AG10803 (cell line): Measurements from ENCODE around the gene DRAP1.

Experiments
- DNase-seq: peaks from one replicate; pipeline ENCODE4 v3.0.0; 2010; ENCODE audit warnings: low read depth
- H3K4me3 ChIP-seq: 2 replicates; pipeline ENCODE4 v1.5.1; 2011; ENCODE audit warnings: mild to moderate bottlenecking, low read length, control low read depth
- TF ChIP-seq, protein P1 (sequence below): conservative IDR thresholded peaks from 2 replicates; pipeline ENCODE4 v1.5.1; 2011; ENCODE audit warnings: mild to moderate bottlenecking, low read length, control low read depth, inconsistent platforms

Gene DRAP1

DNA sequence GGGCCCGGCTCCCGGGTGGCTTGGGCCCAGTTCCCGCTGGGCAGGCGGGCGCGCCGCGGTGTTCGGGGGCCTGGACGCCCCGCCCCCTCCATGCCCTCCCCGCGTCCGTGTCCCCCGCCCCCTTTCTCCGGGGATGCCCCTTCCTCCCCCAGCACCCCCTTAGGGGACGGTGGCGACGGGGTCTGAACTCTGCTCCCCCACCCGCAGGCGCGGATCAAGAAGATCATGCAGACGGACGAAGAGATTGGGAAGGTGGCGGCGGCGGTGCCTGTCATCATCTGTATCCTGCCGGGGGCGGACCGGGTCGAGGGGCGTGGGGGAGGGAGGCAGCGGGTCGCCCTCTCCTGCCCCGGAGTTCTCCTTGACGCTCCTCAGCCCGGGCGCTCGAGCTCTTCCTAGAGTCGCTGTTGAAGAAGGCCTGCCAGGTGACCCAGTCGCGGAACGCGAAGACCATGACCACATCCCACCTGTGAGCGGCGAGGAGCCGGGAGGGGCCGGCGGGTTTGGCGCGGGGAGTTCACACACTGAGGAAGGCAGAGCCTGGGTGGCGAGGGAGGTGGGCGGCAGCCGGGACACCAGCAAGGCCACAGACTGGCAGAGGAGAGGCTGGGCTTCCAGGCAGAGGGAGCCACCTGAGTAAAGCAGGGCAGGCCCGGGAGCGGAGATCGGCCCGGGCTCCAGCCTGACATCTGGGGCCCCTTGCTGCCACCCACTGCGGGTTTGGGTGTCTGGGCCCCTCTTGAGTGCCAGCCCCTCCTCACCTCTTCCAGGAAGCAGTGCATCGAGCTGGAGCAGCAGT is 546 bp downstream of the DRAP1 start:
- H3K4me3 ChIP-seq: peak overlapping the region; percentile 78
- no peak for DNase-seq
- TF ChIP-seq, protein P1, sequence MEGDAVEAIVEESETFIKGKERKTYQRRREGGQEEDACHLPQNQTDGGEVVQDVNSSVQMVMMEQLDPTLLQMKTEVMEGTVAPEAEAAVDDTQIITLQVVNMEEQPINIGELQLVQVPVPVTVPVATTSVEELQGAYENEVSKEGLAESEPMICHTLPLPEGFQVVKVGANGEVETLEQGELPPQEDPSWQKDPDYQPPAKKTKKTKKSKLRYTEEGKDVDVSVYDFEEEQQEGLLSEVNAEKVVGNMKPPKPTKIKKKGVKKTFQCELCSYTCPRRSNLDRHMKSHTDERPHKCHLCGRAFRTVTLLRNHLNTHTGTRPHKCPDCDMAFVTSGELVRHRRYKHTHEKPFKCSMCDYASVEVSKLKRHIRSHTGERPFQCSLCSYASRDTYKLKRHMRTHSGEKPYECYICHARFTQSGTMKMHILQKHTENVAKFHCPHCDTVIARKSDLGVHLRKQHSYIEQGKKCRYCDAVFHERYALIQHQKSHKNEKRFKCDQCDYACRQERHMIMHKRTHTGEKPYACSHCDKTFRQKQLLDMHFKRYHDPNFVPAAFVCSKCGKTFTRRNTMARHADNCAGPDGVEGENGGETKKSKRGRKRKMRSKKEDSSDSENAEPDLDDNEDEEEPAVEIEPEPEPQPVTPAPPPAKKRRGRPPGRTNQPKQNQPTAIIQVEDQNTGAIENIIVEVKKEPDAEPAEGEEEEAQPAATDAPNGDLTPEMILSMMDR: no peak

DNA sequence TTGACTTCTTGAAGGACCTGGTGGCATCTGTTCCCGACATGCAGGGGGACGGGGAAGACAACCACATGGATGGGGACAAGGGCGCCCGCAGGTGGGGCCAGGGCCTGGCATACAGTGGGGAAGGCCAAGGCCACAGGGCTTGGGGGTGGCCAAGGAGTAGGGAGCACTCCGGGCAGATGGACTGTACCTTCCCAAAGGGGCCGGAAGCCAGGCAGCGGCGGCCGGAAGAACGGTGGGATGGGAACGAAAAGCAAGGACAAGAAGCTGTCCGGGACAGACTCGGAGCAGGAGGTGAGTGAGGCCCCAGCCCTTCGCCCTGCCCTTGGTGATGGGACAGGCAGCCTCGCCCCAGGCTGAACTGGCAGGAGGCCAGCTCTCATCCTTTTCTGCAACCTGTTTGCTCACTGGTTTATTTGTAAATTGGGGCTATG is 1.2 kb downstream of the DRAP1 start:
- H3K4me3 ChIP-seq: peak overlapping the region; percentile 78
- no peak for DNase-seq
- TF ChIP-seq, protein P1: no peak

DNA sequence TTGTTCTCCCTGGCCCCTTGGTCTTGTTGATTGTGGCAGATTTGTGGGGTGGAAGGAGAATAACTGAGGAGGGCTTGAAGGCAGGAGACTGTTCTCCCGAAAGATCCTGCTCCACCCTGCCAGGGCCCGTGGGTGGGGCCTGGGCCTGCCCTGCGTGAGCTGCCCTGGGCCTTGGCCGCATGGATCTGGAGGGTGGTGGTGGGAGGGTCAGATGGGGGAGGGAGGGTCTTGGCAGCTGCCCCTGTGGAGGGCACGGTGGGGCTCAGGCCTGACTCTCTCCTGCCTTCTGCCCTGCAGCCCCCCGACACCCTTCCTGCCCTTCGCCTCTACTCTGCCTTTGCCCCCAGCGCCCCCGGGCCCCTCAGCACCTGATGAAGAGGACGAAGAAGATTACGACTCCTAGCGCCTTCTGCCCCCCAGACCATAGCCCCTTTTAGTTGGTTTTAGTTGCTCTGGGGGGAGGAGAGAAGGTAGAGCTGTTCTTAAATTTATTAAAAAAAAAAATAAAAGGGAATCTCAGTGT is 1.9 kb downstream of the DRAP1 start:
- TF ChIP-seq, protein P1: no peak
- peak overlapping the region; percentile 78 for H3K4me3 ChIP-seq
- DNase-seq: no peak

DNA sequence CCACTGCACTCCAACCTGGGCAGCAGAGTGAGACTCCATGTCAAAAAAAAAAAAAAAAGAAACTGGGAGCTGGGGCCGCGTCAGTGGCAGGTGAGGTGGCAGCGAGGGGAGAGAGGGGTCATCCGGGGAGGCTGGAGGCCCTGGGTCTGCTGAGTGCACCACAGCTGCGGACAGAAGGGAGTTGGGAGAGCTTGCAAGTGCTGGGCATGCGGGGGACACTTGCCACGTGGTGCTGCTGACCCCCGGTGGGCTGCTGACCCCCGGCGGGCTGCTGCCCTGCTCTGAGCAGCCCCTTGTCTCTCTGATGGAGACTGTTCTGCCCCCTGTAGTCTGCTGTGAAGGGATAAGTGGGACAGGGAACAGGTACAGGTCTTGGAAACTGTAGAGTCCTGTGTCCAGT is 2.6 kb downstream of the DRAP1 start:
- DNase-seq: no peak
- TF ChIP-seq, protein P1: no peak
- H3K4me3 ChIP-seq: no peak overlapping the region

DNA sequence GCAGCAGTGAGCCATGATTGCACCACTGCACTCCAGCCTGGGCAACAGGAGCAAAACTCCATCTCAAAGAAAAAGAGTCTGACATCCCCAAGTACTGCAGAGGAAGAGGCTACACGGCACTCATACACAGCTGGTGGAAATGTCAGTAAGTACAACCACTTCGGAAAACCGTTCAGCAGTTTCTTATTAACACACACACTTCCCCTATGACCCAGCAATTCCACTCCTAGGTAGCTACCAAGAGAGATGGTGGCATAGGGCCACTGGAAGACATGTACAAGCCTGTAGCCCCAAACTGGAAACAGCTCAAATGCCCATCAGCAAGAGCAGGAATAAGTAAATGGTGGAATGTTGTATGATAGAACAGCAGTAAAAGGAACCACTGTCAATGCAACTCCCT is 3.3 kb downstream of the DRAP1 start:
- DNase-seq: no peak
- no peak overlapping the region for H3K4me3 ChIP-seq
- TF ChIP-seq, protein P1: no peak

DNA sequence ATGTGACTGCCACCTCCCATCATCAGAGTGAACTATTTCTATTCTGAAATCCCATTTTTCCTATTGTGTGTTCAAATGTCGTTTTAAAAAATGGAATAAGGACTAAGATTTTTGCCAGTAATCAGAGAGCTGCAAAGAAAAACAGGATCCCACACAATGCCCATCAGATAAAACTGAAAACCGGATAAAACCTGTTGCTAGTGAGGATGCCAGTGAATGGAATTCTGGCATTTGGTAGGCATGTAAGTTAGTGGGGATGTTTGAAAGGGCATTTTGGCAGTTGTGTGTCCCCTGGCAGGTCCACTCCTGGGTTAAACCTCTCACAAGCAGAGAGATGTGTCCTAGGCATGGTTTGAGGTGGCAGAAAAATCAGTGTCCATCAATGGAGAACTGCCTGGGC is 6.2 kb downstream of the DRAP1 start:
- no peak overlapping the region for H3K4me3 ChIP-seq
- DNase-seq: no peak
- TF ChIP-seq, protein P1: no peak

DNA sequence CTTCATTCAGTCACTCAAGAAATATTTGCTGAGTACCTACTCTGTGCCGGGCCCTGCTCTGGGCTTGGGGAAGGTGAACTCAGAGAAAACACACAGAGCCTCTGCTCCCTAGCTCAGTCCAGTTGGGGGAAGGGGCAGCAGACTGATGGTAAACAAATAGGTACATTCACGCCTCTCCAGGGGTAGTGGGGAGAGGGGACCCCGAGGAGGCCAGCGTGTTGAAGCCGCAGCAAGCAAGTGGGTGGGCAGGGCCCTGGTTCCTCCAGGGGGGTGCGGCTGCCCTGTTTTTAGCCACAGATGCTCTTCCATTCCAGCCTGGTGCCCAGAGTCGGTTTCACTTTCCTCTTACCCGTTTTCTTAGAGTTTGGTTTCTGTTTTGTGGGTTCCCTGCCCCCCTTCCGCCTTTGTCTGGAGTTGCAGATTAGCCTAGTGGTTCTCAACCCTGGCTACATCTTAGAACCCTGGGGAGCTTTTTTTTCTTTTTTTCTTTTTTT is 8.7 kb downstream of the DRAP1 start:
- TF ChIP-seq, protein P1: no peak
- peak; percentile 26 for DNase-seq
- no peak overlapping the region for H3K4me3 ChIP-seq
